ENCODE measurements around the gene SLC10A7. TPM values are rescaled to one million over a fixed set of nuclear protein-coding genes. Genes with fewer than 3 reads are reported as not detected.

Gene SLC10A7
- total RNA-seq, 1 experiment from 2014 or later, result 3.9 TPM

DNA sequence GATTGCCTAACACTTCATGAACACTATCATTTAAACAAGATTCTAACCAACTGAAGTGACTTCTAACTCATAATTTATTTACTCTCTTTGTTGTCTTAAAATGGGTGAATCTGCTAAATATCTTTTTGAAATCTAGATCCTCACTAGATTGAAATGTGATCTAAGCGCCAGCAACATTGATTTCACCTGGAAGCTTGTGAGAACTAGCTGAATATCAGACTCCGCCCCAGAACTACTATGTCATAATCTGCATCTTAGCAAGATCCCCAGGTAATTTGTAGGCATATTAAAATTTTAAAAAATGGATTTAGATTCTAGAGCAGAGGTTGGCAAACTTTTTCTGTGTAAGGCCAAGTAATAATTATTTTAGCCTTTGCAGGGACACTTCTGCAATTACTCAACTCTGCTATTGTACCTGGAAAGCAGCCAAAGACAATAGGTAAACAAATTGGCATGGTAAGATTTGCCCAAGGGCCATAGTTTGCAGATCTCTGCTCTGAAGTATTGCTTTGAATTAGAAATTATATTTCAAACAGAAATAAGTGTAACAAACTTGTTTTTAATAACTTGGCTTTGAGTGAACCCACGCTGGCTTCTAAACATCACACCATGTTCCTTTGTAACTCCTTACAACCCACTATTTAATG, 185.9 kb downstream of the SLC10A7 start:
- Histone ChIP-seq H4K8ac (replicated peaks; ENCODE audit: insufficient read length, low read depth, low read length) (no peak overlapping the region), H3K27ac (ENCODE audit: insufficient read length, low read depth, low read length) (no peak overlapping the region), H2BK5ac (ENCODE audit: insufficient read length, low read length) (no peak overlapping the region), H3K9me3 (ENCODE audit: control insufficient read depth, low read depth, low read length) (no peaks in the 10 kb centered on the region), H3K4me2 (ENCODE audit: insufficient read depth, insufficient read length, low read length) (no peak overlapping the region), H3K14ac (ENCODE audit: insufficient read depth, low read length) (no peak overlapping the region), H4K91ac (ENCODE audit: insufficient read length, low read depth, low read length) (no peak overlapping the region), H3K79me1 (ENCODE audit: insufficient read depth, low read depth, low read length, poor library complexity, severe bottlenecking) (no peaks in the 10 kb centered on the region), H3K9ac (ENCODE audit: extremely low read depth, insufficient read length, low read length) (no peak overlapping the region), H2BK120ac (ENCODE audit: low read depth, low read length, poor library complexity, severe bottlenecking) (no peak overlapping the region), H3K23me2 (ENCODE audit: insufficient read length, low read depth, low read length, poor library complexity, severe bottlenecking) (no peaks in the 10 kb centered on the region), H3K4ac (ENCODE audit: low read depth, low read length) (no peak overlapping the region), H3K23ac (ENCODE audit: insufficient read length, low read depth, low read length) (no peak overlapping the region), H3K79me2 (ENCODE audit: insufficient read depth, low read length) (no peaks in the 10 kb centered on the region), H2BK20ac (ENCODE audit: low read depth, low read length, poor library complexity, severe bottlenecking) (no peak overlapping the region), H3K4me1 (ENCODE audit: insufficient read depth, low read length) (no peaks in the 10 kb centered on the region), H2BK12ac (ENCODE audit: insufficient read length, low read depth, low read length) (no peak overlapping the region), H3K56ac (ENCODE audit: insufficient read length, low read depth, low read length) (no peak overlapping the region), H2BK15ac (ENCODE audit: low read depth, low read length) (no peak overlapping the region), H4K20me1 (ENCODE audit: control insufficient read depth, insufficient read depth, insufficient read length) (no peaks in the 10 kb centered on the region), H4K5ac (ENCODE audit: insufficient read length, low read depth, low read length) (no peak overlapping the region), H2AFZ (ENCODE audit: low read length) (no peak overlapping the region), H3K18ac (ENCODE audit: insufficient read length, low read depth, low read length) (no peak overlapping the region), H3K27me3 (ENCODE audit: insufficient read depth, low read length) (no peaks in the 10 kb centered on the region), H3T11ph (ENCODE audit: low read length) (no peak overlapping the region), H2AK5ac (ENCODE audit: insufficient read length, low read length) (no peak overlapping the region)
- no peaks in the 10 kb centered on the region for H3K36me3 Mint-ChIP-seq (ENCODE audit: insufficient read depth in 1 of 3, low read depth in 3 of 3)
- no peak overlapping the region for H3K27ac Mint-ChIP-seq
- DNase-seq, result no peak
- H3K9me3 Mint-ChIP-seq, result no peaks in the 10 kb centered on the region
- no CpG with 5 or more reads among the region's 3 CpGs for WGBS (ENCODE audit: extremely low coverage, insufficient read length, low lambda C conversion rate)
- H3K4me1 Mint-ChIP-seq, result no peaks in the 10 kb centered on the region
- no peak overlapping the region for H3K4me3 Mint-ChIP-seq
- no peaks in the 10 kb centered on the region for H3K27me3 Mint-ChIP-seq (ENCODE audit: low read depth)
- TF ChIP-seq, protein P1, sequence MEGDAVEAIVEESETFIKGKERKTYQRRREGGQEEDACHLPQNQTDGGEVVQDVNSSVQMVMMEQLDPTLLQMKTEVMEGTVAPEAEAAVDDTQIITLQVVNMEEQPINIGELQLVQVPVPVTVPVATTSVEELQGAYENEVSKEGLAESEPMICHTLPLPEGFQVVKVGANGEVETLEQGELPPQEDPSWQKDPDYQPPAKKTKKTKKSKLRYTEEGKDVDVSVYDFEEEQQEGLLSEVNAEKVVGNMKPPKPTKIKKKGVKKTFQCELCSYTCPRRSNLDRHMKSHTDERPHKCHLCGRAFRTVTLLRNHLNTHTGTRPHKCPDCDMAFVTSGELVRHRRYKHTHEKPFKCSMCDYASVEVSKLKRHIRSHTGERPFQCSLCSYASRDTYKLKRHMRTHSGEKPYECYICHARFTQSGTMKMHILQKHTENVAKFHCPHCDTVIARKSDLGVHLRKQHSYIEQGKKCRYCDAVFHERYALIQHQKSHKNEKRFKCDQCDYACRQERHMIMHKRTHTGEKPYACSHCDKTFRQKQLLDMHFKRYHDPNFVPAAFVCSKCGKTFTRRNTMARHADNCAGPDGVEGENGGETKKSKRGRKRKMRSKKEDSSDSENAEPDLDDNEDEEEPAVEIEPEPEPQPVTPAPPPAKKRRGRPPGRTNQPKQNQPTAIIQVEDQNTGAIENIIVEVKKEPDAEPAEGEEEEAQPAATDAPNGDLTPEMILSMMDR (conservative IDR thresholded peaks at IDR 0.05), result no peak
